H1 (cell line): Measurements from ENCODE around the gene TGFB1I1.

Source experiments
- CTCF ChIP-seq, 3 experiments: IDR thresholded peaks; 1 replicate in 2 of 3; 2 replicates in 1 of 3; pipeline versions ENCODE4 v1.5.1 to v1.6.1; 2011; ENCODE audit warnings: low read length in 3 of 3, mild to moderate bottlenecking in 3 of 3, inconsistent platforms in 2 of 3, low read depth in 1 of 3, moderate library complexity in 1 of 3; ENCODE audit not compliant: insufficient read depth in 1 of 3; ENCODE audit errors: control extremely low read depth in 1 of 3
- E2F6 ChIP-seq: IDR thresholded peaks from 2 replicates; pipeline ENCODE4 v1.6.1; 2012; ENCODE audit warnings: inconsistent platforms
- EP300 ChIP-seq, 2 experiments: IDR thresholded peaks; 1 replicate in 1 of 2; 2 replicates in 1 of 2; pipeline ENCODE4 v1.6.1; 2011 to 2012; ENCODE audit warnings: low read depth in 2 of 2, low read length in 2 of 2, mild to moderate bottlenecking in 2 of 2, borderline replicate concordance in 1 of 2, inconsistent platforms in 1 of 2, moderate library complexity in 1 of 2
- HDAC2 ChIP-seq, 2 experiments: fragments of 300-600 bp in 1 of 2; sonication (generic) in 1 of 2; IDR thresholded peaks; 2 replicates each; pipeline ENCODE4 v1.6.1; 2011 to 2012; ENCODE audit warnings: low read depth in 2 of 2, low read length in 2 of 2, mild to moderate bottlenecking in 2 of 2, moderate library complexity in 2 of 2, borderline replicate concordance in 1 of 2, inconsistent platforms in 1 of 2
- NRF1 ChIP-seq: IDR thresholded peaks from 2 replicates; pipeline ENCODE4 v1.6.1; 2011; ENCODE audit warnings: mild to moderate bottlenecking, low read depth, low read length, improper control_type of control experiment
- POU5F1 ChIP-seq: IDR thresholded peaks from 2 replicates; pipeline ENCODE4 v1.6.1; 2011; ENCODE audit warnings: low read depth, mild to moderate bottlenecking, low read length, moderate library complexity
- TEAD4 ChIP-seq: IDR thresholded peaks from 2 replicates; pipeline ENCODE4 v1.6.1; 2012; ENCODE audit warnings: low read depth, low read length, inconsistent platforms, mixed read lengths

GRCh38 chr16:31521368-31521767 lies 49.4 kb downstream of the TGFB1I1 start:
- no peak for TF ChIP-seq HDAC2 (IDR thresholded peaks at IDR 0.05; ENCODE audit: borderline replicate concordance in 1 of 2, low read depth in 2 of 2, low read length in 2 of 2)
- TF ChIP-seq E2F6, result no peak
- TF ChIP-seq NRF1, result no peak
- no peak for TF ChIP-seq POU5F1
- TF ChIP-seq TEAD4, result no peak
- TF ChIP-seq CTCF (IDR thresholded peaks at IDR 0.05; ENCODE audit: control extremely low read depth in 1 of 3, insufficient read depth in 1 of 3, low read depth in 1 of 3, low read length in 3 of 3), result no peak
- no peak for TF ChIP-seq EP300 (IDR thresholded peaks at IDR 0.05; ENCODE audit: borderline replicate concordance in 1 of 2, low read depth in 2 of 2, low read length in 2 of 2)
